Stomach (tissue), 4 donors: ENCODE measurements around the gene KIRREL1.
A peak's percentile ranks its signal among the peaks of the same experiment; 100 is the strongest.

Experiments used
- CTCF ChIP-seq, 7 experiments: fragments of 450-650 bp in 4 of 7; fragments of 200-600 bp in 3 of 7; sonication (generic) in 3 of 7; IDR thresholded peaks; one replicate each; pipeline ENCODE4 v1.5.1; 2016 to 2019; ENCODE audit warnings: antibody characterized with exemption in 7 of 7, control low read depth in 2 of 7, mild to moderate bottlenecking in 1 of 7
- EP300 ChIP-seq: sonication (generic); formaldehyde crosslinking; IDR thresholded peaks from one replicate; pipeline ENCODE4 v1.6.1; 2017; ENCODE audit warnings: antibody characterized with exemption
- POLR2A ChIP-seq, 4 donors: fragments of 450-650 bp; IDR thresholded peaks; one replicate each; pipeline ENCODE4 v1.6.1; 2016; ENCODE audit warnings: antibody characterized with exemption in 4 of 4, control low read depth in 2 of 4, mild to moderate bottlenecking in 1 of 4, moderate library complexity in 1 of 4
- POLR2AphosphoS5 ChIP-seq, 3 donors: sonication (generic); formaldehyde crosslinking; IDR thresholded peaks; one replicate each; pipeline ENCODE4 v1.6.1; 2016; ENCODE audit warnings: antibody characterized with exemption in 3 of 3

- peak in 5 of 7 experiments; percentile 53 to 84 (median 75) for TF ChIP-seq CTCF (IDR thresholded peaks at IDR 0.05)
- TF ChIP-seq POLR2A (IDR thresholded peaks at IDR 0.05) = no peak
- no peak for TF ChIP-seq POLR2AphosphoS5 (IDR thresholded peaks at IDR 0.05)
- TF ChIP-seq EP300 = no peak
Observed at GRCh38 chr1:158087320-158087927, 94.0 kb downstream of the KIRREL1 start.
